HCT116 (cell line): ENCODE measurements around the gene PLEKHA5.

Source experiments
- EZH2 ChIP-seq: fragments of 200-600 bp; sonication (generic); IDR thresholded peaks from 2 replicates; pipeline ENCODE4 v1.6.1; 2017; ENCODE audit warnings: antibody characterized with exemption, mixed run types
- JUND ChIP-seq: IDR thresholded peaks from 2 replicates; pipeline ENCODE4 v1.6.1; 2012
- POLR2A ChIP-seq: IDR thresholded peaks from 2 replicates; pipeline ENCODE4 v1.7.0; 2011; ENCODE audit warnings: borderline replicate concordance; ENCODE audit not compliant: insufficient read depth, insufficient read length; ENCODE audit errors: extremely low read depth
- POLR2AphosphoS5 ChIP-seq: IDR thresholded peaks from 2 replicates; pipeline ENCODE4 v1.6.1; 2011; ENCODE audit warnings: mild to moderate bottlenecking, low read depth, low read length, moderate library complexity
- SIN3A ChIP-seq: IDR thresholded peaks from 2 replicates; pipeline ENCODE4 v1.6.1; 2012; ENCODE audit warnings: low read depth
- YY1 ChIP-seq: IDR thresholded peaks from 2 replicates; pipeline ENCODE4 v1.6.1; 2011; ENCODE audit warnings: low read length, low read depth, moderate library complexity, mild to moderate bottlenecking; ENCODE audit not compliant: insufficient replicate concordance; ENCODE audit errors: extremely low read depth
- TF ChIP-seq, protein P1 (sequence below): IDR thresholded peaks from 2 replicates; pipeline ENCODE4 v1.6.1; 2012
- TF ChIP-seq, protein P2 (sequence below), 3 experiments: fragments of 200-600 bp in 1 of 3; sonication (generic) in 1 of 3; IDR thresholded peaks in 2 of 3; conservative IDR thresholded peaks in 1 of 3; 2 replicates each; pipeline ENCODE4 v1.5.1; 2012 to 2017; ENCODE audit warnings: low read depth in 2 of 3, low read length in 2 of 3, antibody characterized with exemption in 1 of 3, borderline replicate concordance in 1 of 3, control low read depth in 1 of 3, mild to moderate bottlenecking in 1 of 3, mixed read lengths in 1 of 3, mixed run types in 1 of 3, moderate library complexity in 1 of 3; ENCODE audit not compliant: insufficient read depth in 1 of 3

DNA sequence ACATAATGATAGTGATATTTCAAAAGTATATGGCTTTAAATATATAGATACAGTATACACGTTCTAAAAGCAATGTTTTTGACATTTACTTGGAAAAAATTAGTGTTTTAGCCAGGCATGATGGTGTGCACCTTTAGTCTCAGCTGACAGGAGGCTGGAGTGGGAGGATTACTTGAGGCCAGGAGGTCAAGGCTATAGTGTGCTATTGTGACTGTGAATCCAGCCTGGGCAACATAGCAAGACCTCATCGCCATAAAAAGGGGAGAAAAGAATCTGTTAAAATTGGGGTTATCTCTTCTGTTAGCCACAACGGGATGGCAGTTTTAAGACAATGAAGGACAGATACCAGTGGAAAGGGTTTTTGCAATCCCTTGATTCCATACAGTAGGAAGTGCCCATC is 95.2 kb downstream of the PLEKHA5 start:
- TF ChIP-seq, protein P1, sequence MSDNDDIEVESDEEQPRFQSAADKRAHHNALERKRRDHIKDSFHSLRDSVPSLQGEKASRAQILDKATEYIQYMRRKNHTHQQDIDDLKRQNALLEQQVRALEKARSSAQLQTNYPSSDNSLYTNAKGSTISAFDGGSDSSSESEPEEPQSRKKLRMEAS = no peak
- TF ChIP-seq SIN3A (no peak), YY1 (no peak), JUND (no peak), POLR2A (no peak), EZH2 (no peak), POLR2AphosphoS5 (no peak)
- TF ChIP-seq, protein P2, sequence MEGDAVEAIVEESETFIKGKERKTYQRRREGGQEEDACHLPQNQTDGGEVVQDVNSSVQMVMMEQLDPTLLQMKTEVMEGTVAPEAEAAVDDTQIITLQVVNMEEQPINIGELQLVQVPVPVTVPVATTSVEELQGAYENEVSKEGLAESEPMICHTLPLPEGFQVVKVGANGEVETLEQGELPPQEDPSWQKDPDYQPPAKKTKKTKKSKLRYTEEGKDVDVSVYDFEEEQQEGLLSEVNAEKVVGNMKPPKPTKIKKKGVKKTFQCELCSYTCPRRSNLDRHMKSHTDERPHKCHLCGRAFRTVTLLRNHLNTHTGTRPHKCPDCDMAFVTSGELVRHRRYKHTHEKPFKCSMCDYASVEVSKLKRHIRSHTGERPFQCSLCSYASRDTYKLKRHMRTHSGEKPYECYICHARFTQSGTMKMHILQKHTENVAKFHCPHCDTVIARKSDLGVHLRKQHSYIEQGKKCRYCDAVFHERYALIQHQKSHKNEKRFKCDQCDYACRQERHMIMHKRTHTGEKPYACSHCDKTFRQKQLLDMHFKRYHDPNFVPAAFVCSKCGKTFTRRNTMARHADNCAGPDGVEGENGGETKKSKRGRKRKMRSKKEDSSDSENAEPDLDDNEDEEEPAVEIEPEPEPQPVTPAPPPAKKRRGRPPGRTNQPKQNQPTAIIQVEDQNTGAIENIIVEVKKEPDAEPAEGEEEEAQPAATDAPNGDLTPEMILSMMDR (IDR thresholded peaks at IDR 0.05 in 2 of 3, conservative IDR thresholded peaks at IDR 0.05 in 1 of 3; ENCODE audit: borderline replicate concordance in 1 of 3, insufficient read depth in 1 of 3, low read depth in 2 of 3, low read length in 2 of 3) = no peak
